Activated CD8-positive, alpha-beta memory T cell treated with anti-CD3 and anti-CD28 coated beads for 4 hours (primary cell): ENCODE data around the gene MGMT.

ENCODE experiments used
- DNase-seq, 2 donors: peaks; one replicate each; pipeline ENCODE4 v3.0.0-alpha.2; 2020; ENCODE audit warnings: low read depth in 2 of 2

MGMT gene

GRCh38 chr10:129709101-129709500, 242.1 kb downstream of the MGMT start:
- no peak for DNase-seq

GRCh38 chr10:129709627-129710509, 242.8 kb downstream of the MGMT start:
- no peak for DNase-seq

GRCh38 chr10:129710510-129710847, 243.4 kb downstream of the MGMT start:
- DNase-seq, result no peak

GRCh38 chr10:129711291-129711690, 244.2 kb downstream of the MGMT start:
- DNase-seq, result no peak

- DNase-seq, result no peak
Measured at GRCh38 chr10:129712000-129712399, 245.0 kb downstream of the MGMT start.

- no peak for DNase-seq
Measured at GRCh38 chr10:129713659-129714265, 246.7 kb downstream of the MGMT start.

- no peak for DNase-seq
Measured at GRCh38 chr10:129715805-129716204, 248.8 kb downstream of the MGMT start.

- DNase-seq, result no peak
Measured at GRCh38 chr10:129716211-129716681, 249.2 kb downstream of the MGMT start.

- no peak for DNase-seq
Measured at GRCh38 chr10:129716881-129717280, 249.8 kb downstream of the MGMT start.

GRCh38 chr10:129717816-129718547, 250.9 kb downstream of the MGMT start:
- no peak for DNase-seq

GRCh38 chr10:129718548-129719414, 251.7 kb downstream of the MGMT start:
- no peak for DNase-seq

- DNase-seq, result no peak
Measured at GRCh38 chr10:129719415-129719739, 252.3 kb downstream of the MGMT start.

GRCh38 chr10:129719889-129720590, 253.0 kb downstream of the MGMT start:
- no peak for DNase-seq

- no peak for DNase-seq
Measured at GRCh38 chr10:129725011-129725410, 258.0 kb downstream of the MGMT start.

GRCh38 chr10:129725482-129725881, 258.4 kb downstream of the MGMT start:
- no peak for DNase-seq

GRCh38 chr10:129725890-129726631, 259.0 kb downstream of the MGMT start:
- DNase-seq, result no peak

GRCh38 chr10:129727071-129727470, 260.0 kb downstream of the MGMT start:
- DNase-seq, result no peak

- DNase-seq, result no peak
Measured at GRCh38 chr10:129727495-129727894, 260.5 kb downstream of the MGMT start.

- no peak for DNase-seq
Measured at GRCh38 chr10:129728246-129728820, 261.3 kb downstream of the MGMT start.
